Left colon (tissue), 2 donors: ENCODE results near the gene COMMD1. TPM values are rescaled to one million over a fixed set of nuclear protein-coding genes. Genes with fewer than 3 reads are reported as not detected.
"Not testable (repeated sequence)": the region's sequence is repeated elsewhere in the genome, so short reads cannot be mapped to it uniquely, and the experiment has no call there.

Source experiments
- ATAC-seq: fragments of 200-7000 bp; cut with Tn5 transposase; one replicate; pipeline ENCODE4 v1.9.1; 2020; ENCODE audit warnings: mild to moderate bottlenecking, moderate library complexity
- DNase-seq, 2 donors: peaks; one replicate each; pipeline ENCODE4 v3.0.0-alpha.2; 2020
- intact Hi-C, 2 donors: fragments of 100-400 bp; cut with DNase I in 1 of 2; cut with micrococcal nuclease in 1 of 2; formaldehyde crosslinking; loops; one replicate each; pipeline versions ENCODE4 v1.11.2 to v1.14.0; 2022; cut with DNase I, micrococcal nuclease
- total RNA-seq, 2 donors: library from RNA; stranded (reverse); fragmentation: NEBNext Ultra II Directional; extraction: Animal tissue kit (Norgen Biotek cat#: 25700); gene quantifications; one replicate each; pipeline ENCODE4 v1.2.1, GENCODE V29; 2021
- donor health status: DM: no; HTN: no; CAD: no.
- donor health status: DM: yes; HTN: yes; CAD: no.

COMMD1 gene
- total RNA-seq, 2 donors from 2014 or later, result 25.0 to 29.4 TPM

GRCh38 chr2:61998426-61998825, 93.0 kb downstream of the COMMD1 start:
- intact Hi-C loops, result loop anchor here in 1 of 2 donors (10.0 kb wide), 1 partner anchor 406 kb away; no protein-coding TSS in a partner anchor

GRCh38 chr2:62000538-62000937, 95.1 kb downstream of the COMMD1 start:
- ATAC-seq (no peak), DNase-seq (no peak)
- intact Hi-C loops, result no loop called here

More at GRCh38 chr2:61998426-61998825, 93.0 kb downstream of the COMMD1 start:
- DNase-seq (no peak), ATAC-seq (no peak)

- ATAC-seq, result no peak
- intact Hi-C loops, result no loop called here
Observed at GRCh38 chr2:62001431-62001830, 96.0 kb downstream of the COMMD1 start.

DNA sequence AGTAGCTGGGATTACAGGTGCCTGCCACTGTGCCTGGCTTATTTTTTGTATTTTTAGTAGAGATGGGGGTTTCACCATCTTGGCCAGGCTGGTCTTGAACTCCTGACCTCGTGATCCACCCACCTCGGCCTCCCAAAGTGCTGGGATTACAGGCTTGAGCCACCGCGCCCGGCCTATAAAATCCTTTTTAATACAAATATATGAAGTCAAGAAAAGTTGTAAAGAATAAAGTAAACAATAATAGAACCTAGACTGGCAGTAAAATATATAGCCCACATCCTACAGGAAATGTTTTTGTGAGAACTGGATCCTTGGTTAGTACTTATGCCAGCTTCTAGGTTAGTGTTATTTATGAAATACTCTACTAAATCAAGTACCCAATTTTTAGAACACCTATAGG, 99.0 kb downstream of the COMMD1 start:
- ATAC-seq (peak; percentile 93), DNase-seq (peak in 1 of 2 donors; percentile 43)
- intact Hi-C loops, result not testable (repeated sequence)

More at GRCh38 chr2:62001431-62001830, 96.0 kb downstream of the COMMD1 start:
- DNase-seq, result no peak

DNA sequence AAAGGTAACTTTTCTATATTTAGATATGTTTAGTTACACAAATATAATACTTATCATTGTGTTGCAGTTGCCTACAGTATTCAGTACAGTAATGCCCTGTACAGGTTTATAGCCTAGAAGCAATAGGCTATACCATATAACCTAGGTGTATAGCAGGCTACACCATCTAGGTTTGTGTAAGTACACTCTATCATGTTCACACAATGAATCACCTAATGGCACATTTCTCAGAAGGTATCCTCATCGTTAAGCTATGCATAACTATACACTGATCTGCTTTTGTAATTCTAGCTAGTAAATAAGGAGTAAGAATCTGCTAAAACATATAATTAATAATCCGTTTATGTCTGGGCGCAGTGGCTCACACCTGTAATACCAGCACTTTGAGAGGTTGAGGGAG, 102.1 kb downstream of the COMMD1 start:
- intact Hi-C loops, result no loop called here
- DNase-seq (no peak), ATAC-seq (peak; percentile 36)

GRCh38 chr2:62010632-62011256, 105.3 kb downstream of the COMMD1 start:
- ATAC-seq (no peak), DNase-seq (no peak)
- intact Hi-C loops, result no loop called here

DNA sequence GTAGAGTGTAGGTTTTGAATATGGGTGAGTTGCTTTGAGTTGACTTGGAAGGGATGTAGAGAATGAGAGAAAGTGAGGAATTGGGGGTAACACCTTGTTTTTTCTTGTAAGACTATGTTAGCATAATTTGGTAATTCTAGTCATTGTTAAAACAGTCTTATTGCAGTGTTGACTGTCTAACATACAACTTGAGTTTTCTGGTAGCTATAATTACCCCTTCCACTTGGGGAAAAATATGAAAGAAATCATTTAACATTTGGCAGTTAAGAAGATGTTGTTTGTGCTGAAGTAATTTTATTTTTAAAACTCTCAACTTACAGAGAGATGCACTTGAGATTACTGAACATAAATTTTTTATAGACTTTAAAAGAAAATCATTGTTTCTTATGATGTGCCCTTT, 108.2 kb downstream of the COMMD1 start:
- ATAC-seq (no peak), DNase-seq (no peak)
- intact Hi-C loops, result no loop called here

- ATAC-seq (peak; percentile 94), DNase-seq (peak; percentile 53 to 63)
- intact Hi-C loops, result no loop called here
Observed at GRCh38 chr2:62014102-62014501, 108.6 kb downstream of the COMMD1 start.

DNA sequence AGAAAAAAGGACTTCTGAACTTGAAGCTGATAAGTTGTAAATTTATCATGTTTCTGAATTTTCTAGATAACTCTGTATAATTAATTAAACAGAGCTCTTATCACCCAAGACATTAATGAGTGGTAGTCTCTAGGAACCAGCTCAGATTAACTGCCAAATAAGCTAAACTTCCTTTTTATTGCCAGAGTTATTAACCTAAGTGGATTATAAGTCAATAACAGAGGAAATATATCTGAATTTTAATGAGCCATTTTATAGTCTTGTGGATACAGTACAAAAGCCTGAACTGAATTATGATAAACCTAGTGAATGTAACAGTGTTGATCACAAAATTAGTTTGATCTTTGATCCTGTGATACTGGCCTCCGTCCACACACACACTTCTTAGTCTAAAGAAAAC, 111.5 kb downstream of the COMMD1 start:
- intact Hi-C loops, result no loop called here
- DNase-seq, result no peak
- peak; percentile 18 for ATAC-seq

- DNase-seq, result no peak
- no peak for ATAC-seq
- intact Hi-C loops, result no loop called here
Observed at GRCh38 chr2:62029910-62030309, 124.4 kb downstream of the COMMD1 start.

DNA sequence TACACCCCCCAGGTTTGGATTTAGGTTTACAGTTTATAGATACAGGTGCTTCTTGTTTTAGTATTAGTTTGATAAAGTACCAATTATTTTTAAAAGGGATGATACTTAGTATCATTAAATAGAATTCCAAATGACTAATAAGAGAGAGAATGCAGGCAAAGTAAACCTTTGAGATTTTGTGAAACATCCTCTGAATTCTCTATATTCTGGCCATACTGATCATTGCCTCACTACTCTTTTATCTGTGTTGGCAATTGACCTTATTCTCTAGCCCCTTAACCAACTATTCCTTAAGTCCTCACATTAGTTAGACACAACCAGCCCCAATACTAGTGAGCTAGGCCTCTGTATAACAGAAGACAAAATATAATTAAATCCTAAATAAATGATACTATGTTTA, 125.4 kb downstream of the COMMD1 start:
- ATAC-seq, result no peak
- intact Hi-C loops, result no loop called here
- DNase-seq, result no peak

- intact Hi-C loops, result no loop called here
- ATAC-seq (no peak), DNase-seq (no peak)
Observed at GRCh38 chr2:62032096-62032495, 126.6 kb downstream of the COMMD1 start.

- intact Hi-C loops, result no loop called here
- DNase-seq (no peak), ATAC-seq (no peak)
Observed at GRCh38 chr2:62034715-62035114, 129.2 kb downstream of the COMMD1 start.

- DNase-seq, result no peak
- intact Hi-C loops, result no loop called here
- no peak for ATAC-seq
Observed at GRCh38 chr2:62036229-62036628, 130.8 kb downstream of the COMMD1 start.

DNA sequence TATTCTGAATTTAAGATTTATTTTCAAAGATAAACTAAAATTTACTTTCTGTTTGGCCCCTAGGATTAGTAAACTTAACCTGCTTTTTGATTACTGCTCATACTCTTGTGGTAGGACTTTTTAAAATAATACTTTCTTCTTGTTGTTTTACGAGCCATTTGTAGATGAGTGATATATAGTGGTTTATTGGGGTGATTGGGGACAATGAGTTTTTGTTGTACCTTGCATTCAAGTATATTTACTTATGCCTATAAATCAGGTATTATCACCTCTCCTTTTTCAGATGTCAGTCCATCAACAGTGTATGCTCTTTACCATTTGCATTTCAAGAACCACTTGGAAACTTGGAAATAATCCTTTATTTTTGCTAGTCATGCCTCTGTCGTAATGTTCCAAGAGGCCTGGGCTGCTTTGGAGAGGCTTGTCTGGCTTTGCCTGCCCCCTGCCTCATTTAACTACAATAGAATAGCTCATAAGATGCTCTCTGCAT, 131.3 kb downstream of the COMMD1 start:
- ATAC-seq, result no peak
- DNase-seq, result no peak
- intact Hi-C loops, result no loop called here

DNA sequence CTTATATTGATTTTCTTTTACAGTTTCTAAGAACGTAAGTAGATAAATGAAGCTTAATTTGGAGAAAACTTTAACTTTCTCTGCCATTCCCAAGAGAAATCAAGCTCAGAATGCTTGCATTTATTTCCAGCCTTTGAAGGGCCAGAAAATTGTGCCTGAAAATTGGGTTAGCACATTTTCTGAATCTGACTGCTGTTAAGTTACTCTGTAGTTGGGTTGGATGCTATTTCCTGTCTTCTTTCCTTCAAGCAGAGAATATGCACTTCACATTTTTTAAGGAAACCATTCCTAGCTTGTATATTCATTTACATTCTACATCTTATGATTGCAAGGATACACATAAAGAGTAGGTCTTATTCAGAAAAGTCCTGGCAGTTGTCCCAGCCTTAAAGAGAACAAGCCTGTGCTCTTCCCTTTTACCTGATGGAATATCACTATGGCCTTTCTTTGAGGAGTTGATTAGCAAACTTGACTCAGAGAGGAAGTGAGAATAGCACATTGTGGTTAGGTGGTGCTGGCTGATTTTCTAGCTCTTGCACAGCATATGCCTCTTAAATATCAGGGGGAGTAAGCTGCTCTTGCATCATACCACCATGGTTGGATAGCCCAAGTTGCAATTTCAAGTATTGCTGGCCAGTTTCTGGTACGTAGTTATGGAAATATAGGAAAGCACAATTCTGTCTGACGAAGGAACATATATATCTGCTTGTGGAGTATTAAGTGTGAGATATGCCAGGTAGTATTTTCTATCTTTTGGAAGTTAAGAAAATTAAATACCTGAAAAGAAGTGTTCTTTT, 133.7 kb downstream of the COMMD1 start:
- DNase-seq, result no peak
- ATAC-seq, result no peak
- intact Hi-C loops, result no loop called here

DNA sequence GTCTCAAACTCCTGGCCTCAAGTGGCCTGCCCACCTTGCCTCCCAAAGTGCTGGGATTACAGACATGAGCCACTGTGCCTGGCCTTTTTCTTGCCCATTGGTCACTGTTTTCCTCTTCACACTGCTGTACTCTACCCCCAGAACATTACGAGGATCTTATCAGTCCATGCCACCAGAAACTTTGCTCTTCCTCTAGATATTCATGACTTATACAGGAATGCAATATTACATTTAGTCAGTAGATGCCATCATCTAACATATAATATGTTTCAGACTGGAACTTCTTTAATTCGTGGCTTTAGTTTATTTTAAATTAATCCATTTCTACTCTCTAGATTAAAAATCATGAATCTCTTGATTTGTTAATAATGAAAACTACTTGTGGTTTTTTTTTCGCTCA, 135.5 kb downstream of the COMMD1 start:
- intact Hi-C loops, result no loop called here
- DNase-seq (no peak), ATAC-seq (no peak)

GRCh38 chr2:62041701-62042385, 136.4 kb downstream of the COMMD1 start:
- DNase-seq, ATAC-seq, intact Hi-C loops: not testable (repeated sequence)

DNA sequence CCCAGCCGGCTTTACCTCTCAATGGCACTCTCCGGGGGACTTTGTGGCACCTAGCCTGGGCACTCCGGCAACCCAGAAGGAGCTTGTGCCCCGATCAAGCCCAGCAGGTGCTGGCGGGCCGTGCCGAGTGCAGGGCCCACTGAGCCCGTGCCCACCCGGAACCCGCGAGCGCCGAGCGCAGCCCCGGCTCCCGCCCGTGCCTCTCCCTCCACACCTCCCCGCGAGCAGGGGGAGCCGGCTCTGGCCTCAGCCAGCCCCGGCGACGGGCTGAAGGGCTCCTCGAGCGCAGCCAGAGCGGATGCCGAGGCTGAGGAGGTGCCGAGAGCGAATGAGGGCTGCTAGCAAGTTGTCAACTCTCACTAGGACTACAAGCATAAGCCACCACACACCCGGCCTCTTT, 136.9 kb downstream of the COMMD1 start:
- DNase-seq (no peak), ATAC-seq (no peak)
- intact Hi-C loops, result no loop called here

DNA sequence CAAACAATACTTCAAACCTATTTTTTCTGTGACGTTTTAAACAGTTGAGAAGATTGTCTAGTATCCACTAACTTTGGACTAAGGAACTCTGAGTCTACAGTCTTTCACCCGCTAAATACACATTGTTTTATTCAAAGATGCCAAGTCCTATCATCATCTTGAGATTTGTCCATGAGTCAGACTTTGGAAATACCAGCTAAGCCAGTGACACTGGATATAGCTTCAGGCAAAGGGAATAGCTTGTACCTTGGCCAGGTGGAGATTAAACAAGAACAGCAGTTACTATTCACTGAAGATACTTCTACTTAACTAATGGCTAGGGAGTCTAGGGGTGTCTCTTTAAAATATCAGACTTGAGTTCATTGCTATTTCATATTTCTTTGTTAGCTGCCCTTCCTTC, 137.5 kb downstream of the COMMD1 start:
- DNase-seq (no peak), ATAC-seq (peak; percentile 53)
- intact Hi-C loops, result no loop called here
